Activated T-cell treated with anti-CD3 and anti-CD28 coated beads, Interleukin-2, amount 50 U/mL, for 72 hours (primary cell): ENCODE results near the gene GANC. TPM values are rescaled to one million over a fixed set of nuclear protein-coding genes. Genes with fewer than 3 reads are reported as not detected.

Source experiments
- ATAC-seq, 2 donors: fragments of 150-1000 bp; cut with Tn5 transposase; replicated peaks in 1 of 2; 2 replicates each; pipeline ENCODE4 v1.10.0; 2021; ENCODE audit warnings: moderate library complexity in 2 of 2, mild to moderate bottlenecking in 1 of 2
- DNase-seq, 2 donors: peaks; one replicate each; pipeline ENCODE4 v3.0.0; 2021 to 2022; ENCODE audit warnings: mixed read lengths in 1 of 2
- H3K27ac Mint-ChIP-seq: one replicate; pipeline ENCODE4 v1.8.0; 2022; ENCODE audit warnings: mild to moderate bottlenecking, moderate library complexity, mixed read lengths
- H3K27me3 Mint-ChIP-seq: one replicate; pipeline ENCODE4 v1.8.0; 2022; ENCODE audit warnings: low read depth, mixed read lengths
- H3K36me3 Mint-ChIP-seq, 2 donors: one replicate each; pipeline ENCODE4 v1.8.0; 2022; ENCODE audit warnings: mixed read lengths in 2 of 2, mild to moderate bottlenecking in 1 of 2; ENCODE audit not compliant: insufficient read depth in 2 of 2
- H3K4me1 Mint-ChIP-seq: one replicate; pipeline ENCODE4 v1.8.0; 2022; ENCODE audit warnings: low read depth, mixed read lengths
- H3K4me3 Mint-ChIP-seq, 2 donors: one replicate each; pipeline ENCODE4 v1.8.0; 2022; ENCODE audit warnings: mild to moderate bottlenecking in 2 of 2, mixed read lengths in 2 of 2, moderate library complexity in 2 of 2
- H3K9me3 Mint-ChIP-seq, 2 donors: one replicate each; pipeline ENCODE4 v1.8.0; 2022; ENCODE audit warnings: mixed read lengths in 2 of 2
- total RNA-seq, 2 donors: library from RNA; stranded (reverse); gene quantifications; one replicate each; pipeline ENCODE4 v1.2.3, GENCODE V29; 2022

Gene GANC
- total RNA-seq, 2 donors from 2014 or later: 27.3 to 34.1 TPM

GRCh38 chr15:42358141-42358540 lies 85.1 kb downstream of the GANC start:
- Mint-ChIP-seq H3K27me3 (no peaks in the 10 kb centered on the region), H3K9me3 (no peaks in the 10 kb centered on the region), H3K27ac (no peak overlapping the region), H3K4me3 (no peak overlapping the region), H3K4me1 (no peaks in the 10 kb centered on the region), H3K36me3 (peaks cover 1 to 2% of the 10 kb centered on the region in 2 donors)
- no peak for DNase-seq
- no peak for ATAC-seq

DNA sequence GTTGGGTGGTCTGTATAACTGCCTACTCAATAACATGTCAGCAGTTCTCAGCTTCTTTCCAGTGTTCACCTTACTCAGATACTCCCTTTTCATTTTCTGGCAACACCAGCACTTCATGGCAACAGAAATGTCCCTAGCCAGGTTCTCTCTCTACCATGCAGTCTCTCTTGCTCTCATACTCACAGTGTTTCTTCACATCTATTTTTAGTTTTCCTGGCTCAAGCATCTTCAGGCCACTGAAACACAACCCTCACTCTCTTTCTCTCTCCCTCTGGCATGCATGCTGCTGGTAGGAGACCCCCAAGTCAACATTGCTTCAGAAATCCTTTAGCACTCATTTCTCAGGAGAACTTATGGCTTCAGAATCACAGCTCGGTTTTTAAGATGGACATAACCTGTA lies 86.2 kb downstream of the GANC start, which contains the start of gene CAPN3:
Gene CAPN3 (plus strand): TSS at position 253 of the 400 bp plus-strand sequence. CDS start 305 bp downstream, outside the sequence.
- H3K4me3 Mint-ChIP-seq: no peak within 1 kb of the TSS
- DNase-seq (no peak), ATAC-seq (no peak)
- H3K9me3 Mint-ChIP-seq: no peaks in the 10 kb centered on the region
- H3K36me3 Mint-ChIP-seq: no peaks in the 10 kb centered on the region
- no peaks in the 10 kb centered on the region for H3K4me1 Mint-ChIP-seq
- peak within 1 kb of the TSS; percentile 21 for H3K27ac Mint-ChIP-seq
- no peaks in the 10 kb centered on the region for H3K27me3 Mint-ChIP-seq

- Mint-ChIP-seq H3K27ac (no peak overlapping the region), H3K9me3 (no peaks in the 10 kb centered on the region), H3K36me3 (no peaks in the 10 kb centered on the region), H3K4me1 (no peaks in the 10 kb centered on the region), H3K27me3 (no peaks in the 10 kb centered on the region), H3K4me3 (no peak overlapping the region)
- DNase-seq: no peak
- no peak for ATAC-seq
Measured at GRCh38 chr15:42359985-42360384, 87.0 kb downstream of the GANC start.

- H3K27ac Mint-ChIP-seq: no peak overlapping the region
- ATAC-seq: no peak
- no peaks in the 10 kb centered on the region for H3K36me3 Mint-ChIP-seq
Measured at GRCh38 chr15:42360535-42361112, 87.6 kb downstream of the GANC start.

GRCh38 chr15:42363487-42363886 lies 90.5 kb downstream of the GANC start:
- Mint-ChIP-seq H3K4me1 (no peaks in the 10 kb centered on the region), H3K36me3 (no peaks in the 10 kb centered on the region), H3K27me3 (no peaks in the 10 kb centered on the region), H3K27ac (no peak overlapping the region), H3K4me3 (no peak overlapping the region), H3K9me3 (no peaks in the 10 kb centered on the region)
- DNase-seq: no peak
- ATAC-seq: no peak

More at GRCh38 chr15:42360535-42361112, 87.6 kb downstream of the GANC start:
- Mint-ChIP-seq H3K4me1 (no peaks in the 10 kb centered on the region), H3K9me3 (no peaks in the 10 kb centered on the region), H3K27me3 (no peaks in the 10 kb centered on the region), H3K4me3 (no peak overlapping the region)
- no peak for DNase-seq

DNA sequence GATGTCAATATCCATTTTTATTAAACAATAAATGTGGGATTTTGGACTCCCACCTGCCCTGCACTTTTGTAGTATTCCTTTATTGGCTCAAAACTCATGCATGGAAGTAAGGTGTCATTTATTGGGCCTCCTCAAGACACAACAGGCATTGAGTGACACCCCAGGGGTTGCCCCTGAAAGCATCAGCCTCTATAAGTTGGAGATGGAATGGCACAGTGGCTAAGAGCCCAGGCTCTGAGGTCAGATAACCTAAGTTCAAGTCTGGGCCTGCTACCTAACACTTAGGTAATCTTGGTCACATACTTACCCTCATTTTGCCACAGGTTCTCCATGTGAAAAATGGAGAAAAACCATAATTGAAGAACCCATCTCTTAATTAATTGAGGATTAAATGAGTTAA lies 90.9 kb downstream of the GANC start:
- no peak for DNase-seq
- no peaks in the 10 kb centered on the region for H3K4me1 Mint-ChIP-seq
- no peak for ATAC-seq
- H3K4me3 Mint-ChIP-seq: no peak overlapping the region
- no peaks in the 10 kb centered on the region for H3K36me3 Mint-ChIP-seq
- no peaks in the 10 kb centered on the region for H3K27me3 Mint-ChIP-seq
- H3K27ac Mint-ChIP-seq: no peak overlapping the region
- no peaks in the 10 kb centered on the region for H3K9me3 Mint-ChIP-seq

- no peaks in the 10 kb centered on the region for H3K27me3 Mint-ChIP-seq
- ATAC-seq: no peak
Measured at GRCh38 chr15:42364529-42364928, 91.5 kb downstream of the GANC start.

GRCh38 chr15:42365921-42366550 lies 93.0 kb downstream of the GANC start:
- Mint-ChIP-seq H3K9me3 (no peaks in the 10 kb centered on the region), H3K27me3 (no peaks in the 10 kb centered on the region), H3K36me3 (no peaks in the 10 kb centered on the region), H3K27ac (no peak overlapping the region), H3K4me1 (no peaks in the 10 kb centered on the region), H3K4me3 (no peak overlapping the region)
- no peak for DNase-seq
- no peak for ATAC-seq

More at GRCh38 chr15:42364529-42364928, 91.5 kb downstream of the GANC start:
- Mint-ChIP-seq H3K4me1 (no peaks in the 10 kb centered on the region), H3K4me3 (no peak overlapping the region), H3K9me3 (no peaks in the 10 kb centered on the region), H3K36me3 (no peaks in the 10 kb centered on the region), H3K27ac (no peak overlapping the region)
- DNase-seq: no peak

GRCh38 chr15:42367041-42367440 lies 94.0 kb downstream of the GANC start:
- Mint-ChIP-seq H3K27ac (no peak overlapping the region), H3K4me3 (no peak overlapping the region), H3K36me3 (no peaks in the 10 kb centered on the region), H3K27me3 (no peaks in the 10 kb centered on the region), H3K9me3 (no peaks in the 10 kb centered on the region), H3K4me1 (no peaks in the 10 kb centered on the region)
- DNase-seq (no peak), ATAC-seq (no peak)

- Mint-ChIP-seq H3K4me1 (no peaks in the 10 kb centered on the region), H3K27ac (no peak overlapping the region), H3K9me3 (no peaks in the 10 kb centered on the region), H3K27me3 (no peaks in the 10 kb centered on the region), H3K36me3 (no peaks in the 10 kb centered on the region), H3K4me3 (no peak overlapping the region)
- ATAC-seq (peak in 1 of 2 donors; percentile 44), DNase-seq (no peak)
Measured at GRCh38 chr15:42368096-42368495, 95.1 kb downstream of the GANC start.

GRCh38 chr15:42371096-42371495 lies 98.1 kb downstream of the GANC start:
- no peak overlapping the region for H3K27ac Mint-ChIP-seq
- no peak overlapping the region for H3K4me3 Mint-ChIP-seq
- H3K9me3 Mint-ChIP-seq: no peaks in the 10 kb centered on the region
- DNase-seq (peak in 1 of 2 donors; percentile 21), ATAC-seq (peak in 1 of 2 donors; percentile 45)
- no peaks in the 10 kb centered on the region for H3K27me3 Mint-ChIP-seq
- no peaks in the 10 kb centered on the region for H3K4me1 Mint-ChIP-seq
- H3K36me3 Mint-ChIP-seq: no peaks in the 10 kb centered on the region

DNA sequence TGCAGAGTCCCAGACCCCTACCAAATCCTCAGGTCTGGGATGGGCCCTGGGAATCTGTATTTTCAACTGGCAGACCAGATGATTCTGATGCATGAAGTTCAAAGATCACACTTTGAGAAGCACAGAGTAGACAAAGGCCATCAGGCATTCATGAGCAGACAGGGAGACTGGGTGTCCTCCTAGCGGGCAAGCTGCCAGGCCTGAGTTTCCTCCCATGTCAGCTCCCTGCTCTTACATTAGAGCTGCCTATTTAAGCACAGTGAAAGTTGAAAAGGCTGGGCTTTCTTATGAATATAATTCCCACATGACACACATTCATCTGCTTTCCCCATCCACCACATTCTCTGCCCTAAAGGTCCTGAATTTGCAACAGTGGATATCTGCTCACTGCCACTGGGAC lies 100.3 kb downstream of the GANC start:
- Mint-ChIP-seq H3K4me1 (no peaks in the 10 kb centered on the region), H3K27me3 (no peaks in the 10 kb centered on the region), H3K4me3 (no peak overlapping the region)

GRCh38 chr15:42373936-42374335 lies 100.9 kb downstream of the GANC start:
- no peak for DNase-seq
- no peaks in the 10 kb centered on the region for H3K27me3 Mint-ChIP-seq
- no peak overlapping the region for H3K4me3 Mint-ChIP-seq
- H3K36me3 Mint-ChIP-seq: peaks cover 2% of the 10 kb centered on the region in 2 donors
- no peak for ATAC-seq
- H3K9me3 Mint-ChIP-seq: peaks cover 4 to 5% of the 10 kb centered on the region in 2 donors
- no peaks in the 10 kb centered on the region for H3K4me1 Mint-ChIP-seq
- no peak overlapping the region for H3K27ac Mint-ChIP-seq

More for the DNA sequence above, 100.3 kb downstream of the GANC start:
- DNase-seq (no peak), ATAC-seq (no peak)
- Mint-ChIP-seq H3K36me3 (peaks cover 0 to 2% of the 10 kb centered on the region in 2 donors), H3K9me3 (peaks cover 4 to 5% of the 10 kb centered on the region in 2 donors), H3K27ac (no peak overlapping the region)

DNA sequence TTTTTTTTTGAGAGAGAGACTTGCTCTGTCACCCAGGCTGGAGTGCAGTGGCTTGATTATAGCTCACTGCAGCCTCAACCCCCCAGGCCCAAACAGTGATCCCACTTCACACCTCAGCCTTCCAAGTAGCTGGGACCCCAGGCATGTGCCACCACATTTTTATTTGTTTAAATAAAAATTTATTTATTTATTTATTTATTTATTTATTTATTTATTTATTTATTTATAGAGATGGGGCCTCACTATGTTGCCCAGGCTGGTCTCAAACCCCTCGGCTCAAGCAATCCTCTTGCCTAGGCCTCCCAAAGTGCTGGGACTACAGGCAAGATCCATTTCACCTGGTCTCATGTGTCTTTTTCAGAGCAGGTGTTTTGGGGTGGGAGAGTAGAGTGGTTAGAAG lies 101.8 kb downstream of the GANC start:
- no peak overlapping the region for H3K27ac Mint-ChIP-seq
- no peaks in the 10 kb centered on the region for H3K27me3 Mint-ChIP-seq
- peaks cover 4 to 5% of the 10 kb centered on the region in 2 donors for H3K9me3 Mint-ChIP-seq
- ATAC-seq (no peak), DNase-seq (no peak)
- H3K4me3 Mint-ChIP-seq: no peak overlapping the region
- no peaks in the 10 kb centered on the region for H3K4me1 Mint-ChIP-seq
- peaks cover 2 to 5% of the 10 kb centered on the region in 2 donors for H3K36me3 Mint-ChIP-seq
